Cardiac fibroblast (primary cell): Measurements from ENCODE around the gene ABCA5.

Experiments
- DNase-seq, 2 donors: peaks; one replicate each; pipeline versions ENCODE4 v3.0.0 to v3.0.0-alpha.2; 2010; ENCODE audit warnings: low read depth in 2 of 2
- H3K4me3 ChIP-seq, 2 donors: replicated peaks in 1 of 2; 1 replicate in 1 of 2; 2 replicates in 1 of 2; pipeline ENCODE4 v1.5.1; 2011; ENCODE audit warnings: low read depth in 2 of 2, low read length in 2 of 2, mild to moderate bottlenecking in 2 of 2, moderate library complexity in 1 of 2
- CTCF ChIP-seq: IDR thresholded peaks from one replicate; pipeline ENCODE4 v1.5.1; 2011; ENCODE audit warnings: low read depth, mild to moderate bottlenecking, low read length, inconsistent platforms

ABCA5 gene, protein sequence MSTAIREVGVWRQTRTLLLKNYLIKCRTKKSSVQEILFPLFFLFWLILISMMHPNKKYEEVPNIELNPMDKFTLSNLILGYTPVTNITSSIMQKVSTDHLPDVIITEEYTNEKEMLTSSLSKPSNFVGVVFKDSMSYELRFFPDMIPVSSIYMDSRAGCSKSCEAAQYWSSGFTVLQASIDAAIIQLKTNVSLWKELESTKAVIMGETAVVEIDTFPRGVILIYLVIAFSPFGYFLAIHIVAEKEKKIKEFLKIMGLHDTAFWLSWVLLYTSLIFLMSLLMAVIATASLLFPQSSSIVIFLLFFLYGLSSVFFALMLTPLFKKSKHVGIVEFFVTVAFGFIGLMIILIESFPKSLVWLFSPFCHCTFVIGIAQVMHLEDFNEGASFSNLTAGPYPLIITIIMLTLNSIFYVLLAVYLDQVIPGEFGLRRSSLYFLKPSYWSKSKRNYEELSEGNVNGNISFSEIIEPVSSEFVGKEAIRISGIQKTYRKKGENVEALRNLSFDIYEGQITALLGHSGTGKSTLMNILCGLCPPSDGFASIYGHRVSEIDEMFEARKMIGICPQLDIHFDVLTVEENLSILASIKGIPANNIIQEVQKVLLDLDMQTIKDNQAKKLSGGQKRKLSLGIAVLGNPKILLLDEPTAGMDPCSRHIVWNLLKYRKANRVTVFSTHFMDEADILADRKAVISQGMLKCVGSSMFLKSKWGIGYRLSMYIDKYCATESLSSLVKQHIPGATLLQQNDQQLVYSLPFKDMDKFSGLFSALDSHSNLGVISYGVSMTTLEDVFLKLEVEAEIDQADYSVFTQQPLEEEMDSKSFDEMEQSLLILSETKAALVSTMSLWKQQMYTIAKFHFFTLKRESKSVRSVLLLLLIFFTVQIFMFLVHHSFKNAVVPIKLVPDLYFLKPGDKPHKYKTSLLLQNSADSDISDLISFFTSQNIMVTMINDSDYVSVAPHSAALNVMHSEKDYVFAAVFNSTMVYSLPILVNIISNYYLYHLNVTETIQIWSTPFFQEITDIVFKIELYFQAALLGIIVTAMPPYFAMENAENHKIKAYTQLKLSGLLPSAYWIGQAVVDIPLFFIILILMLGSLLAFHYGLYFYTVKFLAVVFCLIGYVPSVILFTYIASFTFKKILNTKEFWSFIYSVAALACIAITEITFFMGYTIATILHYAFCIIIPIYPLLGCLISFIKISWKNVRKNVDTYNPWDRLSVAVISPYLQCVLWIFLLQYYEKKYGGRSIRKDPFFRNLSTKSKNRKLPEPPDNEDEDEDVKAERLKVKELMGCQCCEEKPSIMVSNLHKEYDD (N-terminal part only)

DNA sequence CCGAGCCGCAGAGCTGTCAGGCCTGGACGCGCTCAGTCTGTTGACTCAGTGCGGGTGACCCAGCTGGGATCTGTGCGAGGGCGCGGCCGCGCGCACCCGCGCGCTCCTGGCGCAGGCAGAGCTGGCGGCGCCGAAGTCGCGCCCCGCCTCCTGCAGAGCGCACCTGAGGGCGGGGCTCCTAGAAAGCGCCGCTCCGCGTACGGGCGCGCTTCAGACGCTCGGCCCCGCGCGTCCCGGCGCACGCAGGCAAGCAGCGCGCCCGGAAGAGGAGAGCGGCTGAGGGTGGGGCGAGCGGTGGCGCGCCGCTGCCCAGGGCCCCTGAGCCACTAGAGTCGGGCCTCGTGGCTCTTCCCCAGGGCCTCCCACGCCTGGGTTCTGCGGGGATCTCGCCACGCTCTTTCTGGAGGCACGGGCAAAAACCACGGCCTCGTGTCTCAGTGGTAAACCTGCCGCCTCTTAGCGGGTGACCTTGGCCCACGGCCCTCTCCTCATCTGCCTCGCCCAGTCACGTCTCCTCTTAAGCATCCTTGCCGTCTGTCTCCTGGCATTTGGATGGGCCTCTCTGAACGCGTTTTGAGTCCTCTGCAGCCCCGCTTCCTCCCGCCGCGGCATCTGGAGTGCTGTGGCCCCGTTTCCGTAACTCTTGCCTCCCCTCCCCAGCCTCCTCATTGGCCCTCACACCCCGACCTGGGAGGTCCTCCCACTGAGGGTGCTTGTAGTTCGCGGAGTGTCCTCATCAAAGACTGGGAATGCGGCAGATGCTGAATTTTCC is at the start of gene ABCA5:
Gene ABCA5 (minus strand): TSS at position 74 of the 772 bp plus-strand sequence. CDS start 12,718 bp downstream, outside the sequence.
- H3K4me3 ChIP-seq = peak within 1 kb of the TSS; percentile 70 to 79
- TF ChIP-seq CTCF = no peak
- peak; percentile 87 to 89 for DNase-seq

DNA sequence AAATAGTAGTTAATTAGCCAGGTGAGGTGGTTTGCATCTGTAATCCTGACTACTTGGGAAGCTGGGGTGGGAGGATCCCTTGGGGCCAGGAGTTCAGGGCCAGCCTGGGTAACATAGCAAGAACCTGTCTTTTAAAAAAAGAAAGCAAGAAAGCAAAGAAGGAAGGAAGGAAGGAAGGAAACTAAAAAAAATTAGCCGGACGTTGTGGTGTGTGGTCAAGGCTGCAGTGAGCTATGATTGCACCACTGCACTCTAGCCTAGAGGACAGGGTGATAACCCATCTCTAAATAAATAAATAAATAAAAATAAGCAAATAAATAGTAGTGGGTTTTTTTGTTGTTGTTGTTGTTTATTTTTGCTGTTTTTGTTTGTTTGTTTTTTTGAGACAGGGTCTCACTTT is 48.3 kb upstream of the ABCA5 start:
- TF ChIP-seq CTCF = no peak
- H3K4me3 ChIP-seq = no peak overlapping the region
- DNase-seq = no peak

- no peak for TF ChIP-seq CTCF
- DNase-seq = no peak
- no peak overlapping the region for H3K4me3 ChIP-seq
Observed at GRCh38 chr17:69373069-69373468, 46.1 kb upstream of the ABCA5 start.

GRCh38 chr17:69367298-69367697 is 40.4 kb upstream of the ABCA5 start:
- no peak overlapping the region for H3K4me3 ChIP-seq
- DNase-seq = peak; percentile 3 to 23
- TF ChIP-seq CTCF = no peak

GRCh38 chr17:69363488-69364210 is 36.7 kb upstream of the ABCA5 start:
- DNase-seq = no peak
- no peak for TF ChIP-seq CTCF
- no peak overlapping the region for H3K4me3 ChIP-seq
